OCI-LY7 (cell line): ENCODE measurements around the gene GFAP. TPM values are rescaled to one million over a fixed set of nuclear protein-coding genes. Genes with fewer than 3 reads are reported as not detected.

Source experiments
- Bru-seq: library from RNA; stranded (reverse); fragments of 400-500 nt; gene quantifications from one replicate; lab custom pipeline; 2021; lab: Mats Ljungman, UMichigan
- BruChase-seq, 2 experiments: library from RNA; stranded (reverse); fragments of 400-500 nt; gene quantifications; one replicate each; lab custom pipeline; 2021; lab: Mats Ljungman, UMichigan
- BruUV-seq: library from RNA; stranded (reverse); fragments of 400-500 nt; replicated peaks from 2 replicates; lab custom pipeline; 2021; lab: Mats Ljungman, UMichigan
- CTCF ChIA-PET: fragments of 300-600 bp; sonication (Branson Sonifier 250); formaldehyde crosslinking; loops from one replicate; lab custom pipeline; 2022; ENCODE audit warnings: antibody characterized with exemption; ENCODE audit not compliant: unreplicated experiment; lab: Charles Lee
- POLR2A ChIA-PET: fragments of 300-600 bp; sonication (Branson Sonifier 250); formaldehyde crosslinking; loops from one replicate; lab custom pipeline; 2022; ENCODE audit warnings: antibody characterized with exemption; lab: Charles Lee
- DNase-seq: peaks from one replicate; pipeline ENCODE4 v3.0.0-alpha.2; 2015; ENCODE audit warnings: low spot score
- H2AFZ ChIP-seq: fragments of 200-600 bp; sonication (generic), shearing (Covaris generic); 2 replicates; pipeline ENCODE4 v1.6.1; 2014; ENCODE audit warnings: mild to moderate bottlenecking, antibody characterized with exemption, low read length, moderate library complexity
- H3K27ac ChIP-seq: fragments of 200-600 bp; sonication (generic); 2 replicates; pipeline ENCODE4 v1.5.1; 2014; ENCODE audit warnings: mixed run types, low read depth, mild to moderate bottlenecking, moderate library complexity, low read length, inconsistent platforms; ENCODE audit not compliant: poor library complexity, severe bottlenecking
- H3K36me3 ChIP-seq: fragments of 200-600 bp; sonication (generic); 2 replicates; pipeline ENCODE4 v1.6.1; 2014; ENCODE audit warnings: mild to moderate bottlenecking, antibody characterized with exemption, low read length, moderate library complexity, mixed read lengths; ENCODE audit not compliant: insufficient read depth
- H3K4me1 ChIP-seq: fragments of 200-600 bp; sonication (generic); 2 replicates; pipeline ENCODE4 v1.5.1; 2014; ENCODE audit warnings: mild to moderate bottlenecking, low read length; ENCODE audit not compliant: insufficient read depth, poor library complexity, severe bottlenecking
- H3K4me2 ChIP-seq: fragments of 200-600 bp; sonication (generic); 2 replicates; pipeline ENCODE4 v1.6.1; 2014; ENCODE audit warnings: mild to moderate bottlenecking, low read length
- H3K4me3 ChIP-seq: fragments of 200-600 bp; sonication (generic); 2 replicates; pipeline ENCODE4 v1.5.1; 2014; ENCODE audit warnings: mild to moderate bottlenecking, low read depth, low read length; ENCODE audit not compliant: poor library complexity, severe bottlenecking
- H3K79me2 ChIP-seq: fragments of 200-600 bp; sonication (generic); 2 replicates; pipeline ENCODE4 v1.6.1; 2016; ENCODE audit warnings: low read depth, mild to moderate bottlenecking, low read length, moderate library complexity, mixed read lengths; ENCODE audit not compliant: insufficient read depth
- H3K9me2 ChIP-seq: fragments of 200-600 bp; sonication (generic); 2 replicates; pipeline ENCODE4 v1.6.1; 2016; ENCODE audit warnings: mild to moderate bottlenecking, low read length, mixed read lengths; ENCODE audit not compliant: insufficient read depth
- H3K9me3 ChIP-seq: fragments of 200-600 bp; sonication (generic); 2 replicates; pipeline ENCODE4 v1.6.1; 2014; ENCODE audit warnings: mild to moderate bottlenecking, mixed run types, low read length, mixed read lengths
- H4K20me1 ChIP-seq: fragments of 200-600 bp; sonication (generic); 2 replicates; pipeline ENCODE4 v1.6.1; 2014; ENCODE audit warnings: mild to moderate bottlenecking, antibody characterized with exemption, low read length, moderate library complexity, mixed read lengths; ENCODE audit not compliant: insufficient read depth
- EZH2phosphoT487 ChIP-seq: fragments of 200-600 bp; sonication (generic); IDR thresholded peaks from 2 replicates; pipeline ENCODE4 v1.6.1; 2018; ENCODE audit warnings: low read depth, borderline replicate concordance, mild to moderate bottlenecking, mixed run types, antibody characterized with exemption, low read length, moderate library complexity, mixed read lengths
- intact Hi-C: fragments of 100-400 bp; cut with micrococcal nuclease; formaldehyde crosslinking; loops from one replicate; pipeline ENCODE4 v1.10.0; 2022; ENCODE audit not compliant: unreplicated experiment
- long read RNA-seq: library from polyadenylated mRNA; stranded (forward); transcript quantifications from one replicate; pipeline ENCODE4 v2.0.0, GENCODE V29; 2022
- total RNA-seq, 2 experiments: library from RNA; depleted of rRNA in 1 of 2; stranded (reverse); fragments of >200 nt in 1 of 2; shearing (Covaris generic) in 1 of 2; gene quantifications; 2 replicates each; pipeline ENCODE4 v1.2.3, GENCODE V29; 2014 to 2022
- TF ChIP-seq, protein P1 (sequence below): fragments of 200-600 bp; sonication (generic); conservative IDR thresholded peaks from 2 replicates; pipeline ENCODE4 v1.5.1; 2014; ENCODE audit warnings: mild to moderate bottlenecking, antibody characterized with exemption, low read length, moderate library complexity, mixed read lengths

GFAP gene
- total RNA-seq (2014; rRNA removed; shearing (Covaris generic)): 0.51 TPM in 1 of 2 replicates, not detected in the other
- not detected in 2 replicates for total RNA-seq (2022)
- not detected for Bru-seq, nascent RNA
- BruChase-seq, experiment 1, labeled RNA remaining after a 6-hour chase: not detected
- BruChase-seq, experiment 2, labeled RNA remaining after a 2-hour chase: not detected
- long read RNA-seq: 0 reads

DNA sequence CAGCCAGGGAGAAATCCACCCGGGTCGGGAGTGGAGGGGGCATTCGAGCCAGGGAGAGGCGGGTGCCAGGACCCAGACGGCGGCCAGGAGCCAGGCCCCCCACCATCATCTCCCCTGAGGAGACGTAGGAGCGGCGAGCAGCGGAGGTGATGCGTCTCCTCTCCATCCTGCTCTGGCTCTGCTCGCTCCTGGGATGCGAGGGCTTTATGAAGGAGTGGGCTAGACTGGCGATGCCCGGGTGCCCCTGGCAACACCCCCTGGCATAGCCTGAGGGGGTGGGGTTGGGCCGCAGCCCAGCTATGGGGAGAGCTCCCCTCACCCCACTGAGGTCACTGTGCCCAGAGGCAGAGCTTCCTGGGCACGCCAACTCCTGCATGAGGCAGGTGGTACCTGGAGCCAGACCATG lies at the start of gene GFAP:
Gene GFAP, minus strand, starts transcription at position 180 of the 406 bp plus-strand sequence. Its CDS starts 14 bp downstream, at position 166.
- Histone ChIP-seq H3K9me2 (no peaks in the 10 kb centered on the region), H2AFZ (no peak within 1 kb of the TSS), H3K4me1 (peaks cover 18% of the 10 kb centered on the region), H3K79me2 (no peaks in the 10 kb centered on the region), H4K20me1 (no peaks in the 10 kb centered on the region), H3K36me3 (no peaks in the 10 kb centered on the region), H3K27ac (no peak within 1 kb of the TSS), H3K4me2 (no peak within 1 kb of the TSS), H3K9me3 (no peaks in the 10 kb centered on the region), H3K4me3 (no peak within 1 kb of the TSS)
- ChIA-PET POLR2A (no interaction called here), CTCF (no interaction called here)
- intact Hi-C loops: no loop called here
- DNase-seq: no peak
- TF ChIP-seq, protein P1, sequence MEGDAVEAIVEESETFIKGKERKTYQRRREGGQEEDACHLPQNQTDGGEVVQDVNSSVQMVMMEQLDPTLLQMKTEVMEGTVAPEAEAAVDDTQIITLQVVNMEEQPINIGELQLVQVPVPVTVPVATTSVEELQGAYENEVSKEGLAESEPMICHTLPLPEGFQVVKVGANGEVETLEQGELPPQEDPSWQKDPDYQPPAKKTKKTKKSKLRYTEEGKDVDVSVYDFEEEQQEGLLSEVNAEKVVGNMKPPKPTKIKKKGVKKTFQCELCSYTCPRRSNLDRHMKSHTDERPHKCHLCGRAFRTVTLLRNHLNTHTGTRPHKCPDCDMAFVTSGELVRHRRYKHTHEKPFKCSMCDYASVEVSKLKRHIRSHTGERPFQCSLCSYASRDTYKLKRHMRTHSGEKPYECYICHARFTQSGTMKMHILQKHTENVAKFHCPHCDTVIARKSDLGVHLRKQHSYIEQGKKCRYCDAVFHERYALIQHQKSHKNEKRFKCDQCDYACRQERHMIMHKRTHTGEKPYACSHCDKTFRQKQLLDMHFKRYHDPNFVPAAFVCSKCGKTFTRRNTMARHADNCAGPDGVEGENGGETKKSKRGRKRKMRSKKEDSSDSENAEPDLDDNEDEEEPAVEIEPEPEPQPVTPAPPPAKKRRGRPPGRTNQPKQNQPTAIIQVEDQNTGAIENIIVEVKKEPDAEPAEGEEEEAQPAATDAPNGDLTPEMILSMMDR: no peak
- TF ChIP-seq EZH2phosphoT487: no peak
- no TSS peak for BruUV-seq

DNA sequence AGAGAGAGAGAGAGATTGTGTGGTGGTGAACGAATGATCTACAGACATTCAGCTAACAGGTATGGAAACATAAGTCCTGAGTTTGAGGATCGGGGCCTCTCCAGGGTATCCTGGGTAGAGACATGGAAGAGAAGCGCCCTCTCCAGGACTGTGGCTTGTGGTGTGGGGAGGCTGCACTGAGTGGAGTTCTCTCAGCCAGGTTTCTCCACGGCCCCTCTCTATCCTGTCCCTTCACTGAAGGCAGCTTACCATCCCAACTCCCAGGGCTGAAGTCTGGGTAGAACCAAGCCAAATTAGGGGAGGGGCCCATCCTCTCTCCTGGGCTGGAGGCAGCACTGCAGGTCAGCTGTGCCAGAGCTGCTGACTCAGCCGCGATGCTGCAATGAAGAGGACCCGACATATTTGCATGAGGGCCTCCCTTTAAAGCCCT lies 46.6 kb upstream of the GFAP start:
- no peaks in the 10 kb centered on the region for H3K9me2 ChIP-seq
- no peak overlapping the region for H3K4me2 ChIP-seq
- H3K27ac ChIP-seq: no peak overlapping the region
- TF ChIP-seq EZH2phosphoT487: no peak
- TF ChIP-seq, protein P1: 0 out of 2 replicates have a peak, but pooled peaks have one; percentile 26
- no peaks in the 10 kb centered on the region for H3K79me2 ChIP-seq
- H4K20me1 ChIP-seq: no peaks in the 10 kb centered on the region
- H3K36me3 ChIP-seq: no peaks in the 10 kb centered on the region
- no peak for DNase-seq
- intact Hi-C loops: no loop called here
- no peaks in the 10 kb centered on the region for H3K4me1 ChIP-seq
- no peak overlapping the region for H3K4me3 ChIP-seq
- CTCF ChIA-PET: no interaction called here
- no peaks in the 10 kb centered on the region for H3K9me3 ChIP-seq
- BruUV-seq: no TSS peak
- no peak overlapping the region for H2AFZ ChIP-seq
- POLR2A ChIA-PET: no interaction called here

DNA sequence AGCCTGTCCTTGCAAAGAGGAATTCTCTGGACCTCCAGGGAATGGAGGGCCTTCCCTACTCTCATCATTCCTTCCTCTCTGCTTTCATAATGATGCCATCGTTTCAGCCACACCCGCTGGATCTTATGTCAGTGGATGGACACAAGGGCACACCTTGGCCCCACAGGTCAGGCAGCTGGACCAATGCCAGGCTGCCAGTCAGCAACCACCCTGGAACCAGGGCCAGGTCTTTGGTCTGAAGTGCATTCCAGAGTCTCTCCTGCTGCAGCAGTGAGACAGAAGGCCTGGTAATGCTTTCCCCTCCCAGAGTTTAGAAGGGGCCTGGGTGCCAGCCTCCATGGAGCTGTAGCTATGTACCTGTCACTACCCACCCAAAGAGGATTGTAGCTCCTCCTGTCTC lies 45.4 kb upstream of the GFAP start:
- H3K4me3 ChIP-seq: no peak overlapping the region
- no peaks in the 10 kb centered on the region for H4K20me1 ChIP-seq
- no peak overlapping the region for H2AFZ ChIP-seq
- H3K27ac ChIP-seq: no peak overlapping the region
- no TSS peak for BruUV-seq
- TF ChIP-seq EZH2phosphoT487: no peak
- TF ChIP-seq, protein P1: no peak
- intact Hi-C loops: no loop called here
- no peaks in the 10 kb centered on the region for H3K36me3 ChIP-seq
- H3K79me2 ChIP-seq: no peaks in the 10 kb centered on the region
- H3K4me2 ChIP-seq: no peak overlapping the region
- ChIA-PET POLR2A (no interaction called here), CTCF (no interaction called here)
- H3K9me3 ChIP-seq: no peaks in the 10 kb centered on the region
- DNase-seq: no peak
- H3K4me1 ChIP-seq: no peaks in the 10 kb centered on the region
- H3K9me2 ChIP-seq: no peaks in the 10 kb centered on the region
